Caco-2 (cell line): ENCODE measurements around the gene MRGPRD. TPM values are rescaled to one million over a fixed set of nuclear protein-coding genes. Genes with fewer than 3 reads are reported as not detected.
A peak's percentile ranks its signal among the peaks of the same experiment; 100 is the strongest.

Experiments
- BruUV-seq: library from RNA; stranded (reverse); fragments of 400-500 nt; replicated peaks from 2 replicates; lab custom pipeline; 2021; lab: Mats Ljungman, UMichigan
- CTCF ChIA-PET: fragments of 300-600 bp; sonication (Branson Sonifier 250); formaldehyde crosslinking; loops from one replicate; lab custom pipeline; 2022; ENCODE audit warnings: antibody characterized with exemption; lab: Charles Lee
- POLR2A ChIA-PET: fragments of 300-600 bp; sonication (Branson Sonifier 250); formaldehyde crosslinking; loops from one replicate; lab custom pipeline; 2022; ENCODE audit warnings: antibody characterized with exemption; lab: Charles Lee
- DNase-seq, 2 experiments: peaks; one replicate each; pipeline versions ENCODE4 v3.0.0 to v3.0.0-alpha.2; 2020 to 2022
- H3K27me3 ChIP-seq: replicated peaks from 2 replicates; pipeline ENCODE4 v1.6.0; 2011; ENCODE audit warnings: low read length; ENCODE audit not compliant: control insufficient read depth, insufficient read depth
- H3K36me3 ChIP-seq: 2 replicates; pipeline ENCODE4 v1.5.1; 2011; ENCODE audit warnings: low read length; ENCODE audit not compliant: control insufficient read depth, insufficient read depth
- H3K4me1 ChIP-seq: fragments of 250-450 bp; sonication (Bioruptor Pico); 2 replicates; pipeline ENCODE4 v1.5.1; 2020; ENCODE audit warnings: mild to moderate bottlenecking
- H3K4me3 ChIP-seq: 2 replicates; pipeline ENCODE4 v1.5.1; 2011; ENCODE audit warnings: low read depth, mild to moderate bottlenecking, control low read depth, low read length
- H3K9me3 ChIP-seq: fragments of 250-450 bp; sonication (Bioruptor Pico); 2 replicates; pipeline ENCODE4 v1.5.1; 2020; ENCODE audit warnings: mild to moderate bottlenecking, moderate library complexity
- H3K27ac Mint-ChIP-seq: one replicate; pipeline ENCODE4 v1.8.0; 2022; ENCODE audit warnings: mixed read lengths; ENCODE audit not compliant: unreplicated experiment
- H3K27me3 Mint-ChIP-seq: one replicate; pipeline ENCODE4 v1.8.0; 2022; ENCODE audit warnings: mixed read lengths; ENCODE audit not compliant: insufficient read depth, unreplicated experiment
- H3K36me3 Mint-ChIP-seq: one replicate; pipeline ENCODE4 v1.8.0; 2022; ENCODE audit warnings: mild to moderate bottlenecking, mixed read lengths; ENCODE audit not compliant: insufficient read depth, unreplicated experiment
- H3K4me1 Mint-ChIP-seq: one replicate; pipeline ENCODE4 v1.8.0; 2022; ENCODE audit warnings: low read depth, mixed read lengths; ENCODE audit not compliant: unreplicated experiment
- H3K4me3 Mint-ChIP-seq: one replicate; pipeline ENCODE4 v1.8.0; 2022; ENCODE audit warnings: mild to moderate bottlenecking, moderate library complexity, mixed read lengths; ENCODE audit not compliant: unreplicated experiment
- H3K9me3 Mint-ChIP-seq: one replicate; pipeline ENCODE4 v1.8.0; 2022; ENCODE audit warnings: mixed read lengths; ENCODE audit not compliant: unreplicated experiment
- intact Hi-C: fragments of 100-400 bp; cut with micrococcal nuclease; formaldehyde crosslinking; loops from one replicate; pipeline ENCODE4 v1.10.0; 2022; ENCODE audit not compliant: unreplicated experiment
- total RNA-seq: library from RNA; stranded (reverse); gene quantifications from 2 replicates; pipeline ENCODE4 v1.2.3, GENCODE V29; 2022
- TF ChIP-seq, protein P1 (sequence below), 2 experiments: fragments of 200-600 bp in 1 of 2; IDR thresholded peaks; 1 replicate in 1 of 2; 2 replicates in 1 of 2; pipeline versions ENCODE4 v1.5.1 to v1.8.0; 2011 to 2022; ENCODE audit warnings: antibody characterized with exemption in 1 of 2, control low read depth in 1 of 2, inconsistent platforms in 1 of 2, low read depth in 1 of 2, low read length in 1 of 2, mild to moderate bottlenecking in 1 of 2, moderate library complexity in 1 of 2; ENCODE audit not compliant: insufficient read depth in 1 of 2, severe bottlenecking in 1 of 2, unreplicated experiment in 1 of 2

Gene MRGPRD
- total RNA-seq, 1 experiment from 2014 or later: not detected

DNA sequence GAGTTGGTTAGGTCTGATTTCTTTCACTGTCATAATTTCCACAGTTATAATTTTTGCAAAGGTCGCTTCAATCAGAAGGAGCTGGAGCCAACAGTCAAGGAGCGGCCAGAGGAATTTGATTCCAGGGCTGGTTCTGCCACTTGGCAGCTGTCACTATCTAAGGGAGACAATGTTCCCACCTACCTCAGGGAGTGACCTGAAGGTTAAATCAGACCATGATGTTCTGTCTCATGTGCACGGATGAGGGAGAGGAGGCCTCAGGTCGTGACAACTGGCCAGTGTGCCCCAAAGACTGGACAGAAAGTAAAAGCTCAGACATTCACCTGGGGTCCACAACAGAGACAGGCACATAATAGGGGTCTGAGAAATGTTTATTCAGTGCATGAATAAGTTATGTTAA lies 7.6 kb downstream of the MRGPRD start:
- POLR2A ChIA-PET: no interaction called here
- CTCF ChIA-PET: no interaction called here

DNA sequence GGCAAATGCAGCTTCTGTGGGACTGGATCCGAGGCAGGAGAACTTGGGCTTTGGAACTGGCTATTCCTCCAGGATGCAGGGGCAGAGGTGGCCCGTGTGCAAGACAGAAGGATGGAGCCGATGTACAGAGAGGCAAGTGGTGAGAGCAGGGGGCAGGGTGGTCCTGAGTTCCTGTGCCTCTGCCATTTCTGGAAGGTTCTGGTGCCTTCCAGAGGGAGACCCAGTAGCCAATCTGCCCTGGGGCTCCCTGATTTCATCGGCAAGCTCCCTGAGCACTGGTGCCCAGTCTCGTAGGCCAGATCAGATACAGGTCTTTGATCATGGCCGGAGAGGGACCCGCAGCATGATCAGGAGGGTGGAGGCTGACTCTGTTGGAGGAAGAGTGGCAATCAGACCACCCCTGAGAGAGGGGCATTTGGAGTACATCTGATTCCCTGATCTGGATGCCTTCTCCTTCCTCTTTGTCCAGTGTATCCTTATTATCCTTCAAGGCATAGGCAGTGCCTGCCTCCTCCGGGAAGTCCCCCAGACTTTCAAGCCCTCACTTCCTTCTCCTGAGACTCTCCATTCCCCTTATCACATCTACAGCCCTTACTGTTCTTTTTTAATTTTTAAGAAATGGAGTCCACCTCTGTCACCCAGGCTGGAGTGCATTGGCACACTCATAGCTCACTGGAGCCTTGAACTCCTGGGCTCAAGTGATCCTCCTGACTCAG lies 9.7 kb downstream of the MRGPRD start:
- no peaks in the 10 kb centered on the region for H3K36me3 ChIP-seq
- ChIA-PET CTCF (no interaction called here), POLR2A (no interaction called here)
- H3K4me3 ChIP-seq: no peak overlapping the region
- TF ChIP-seq, protein P1, sequence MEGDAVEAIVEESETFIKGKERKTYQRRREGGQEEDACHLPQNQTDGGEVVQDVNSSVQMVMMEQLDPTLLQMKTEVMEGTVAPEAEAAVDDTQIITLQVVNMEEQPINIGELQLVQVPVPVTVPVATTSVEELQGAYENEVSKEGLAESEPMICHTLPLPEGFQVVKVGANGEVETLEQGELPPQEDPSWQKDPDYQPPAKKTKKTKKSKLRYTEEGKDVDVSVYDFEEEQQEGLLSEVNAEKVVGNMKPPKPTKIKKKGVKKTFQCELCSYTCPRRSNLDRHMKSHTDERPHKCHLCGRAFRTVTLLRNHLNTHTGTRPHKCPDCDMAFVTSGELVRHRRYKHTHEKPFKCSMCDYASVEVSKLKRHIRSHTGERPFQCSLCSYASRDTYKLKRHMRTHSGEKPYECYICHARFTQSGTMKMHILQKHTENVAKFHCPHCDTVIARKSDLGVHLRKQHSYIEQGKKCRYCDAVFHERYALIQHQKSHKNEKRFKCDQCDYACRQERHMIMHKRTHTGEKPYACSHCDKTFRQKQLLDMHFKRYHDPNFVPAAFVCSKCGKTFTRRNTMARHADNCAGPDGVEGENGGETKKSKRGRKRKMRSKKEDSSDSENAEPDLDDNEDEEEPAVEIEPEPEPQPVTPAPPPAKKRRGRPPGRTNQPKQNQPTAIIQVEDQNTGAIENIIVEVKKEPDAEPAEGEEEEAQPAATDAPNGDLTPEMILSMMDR (IDR thresholded peaks at IDR 0.05; ENCODE audit: insufficient read depth in 1 of 2, low read depth in 1 of 2, low read length in 1 of 2, severe bottlenecking in 1 of 2, unreplicated experiment in 1 of 2): no peak
- Mint-ChIP-seq H3K27ac (no peak overlapping the region), H3K4me3 (no peak overlapping the region), H3K36me3 (no peaks in the 10 kb centered on the region), H3K4me1 (peaks cover 23% of the 10 kb centered on the region), H3K9me3 (no peaks in the 10 kb centered on the region), H3K27me3 (no peaks in the 10 kb centered on the region)
- BruUV-seq: no TSS peak
- H3K9me3 ChIP-seq: 0 out of 2 replicates have a peak, but pooled peaks cover 5% of the 10 kb centered on the region
- peaks cover 12% of the 10 kb centered on the region for H3K4me1 ChIP-seq
- intact Hi-C loops: no loop called here
- peak in 1 of 2 experiments; percentile 34 for DNase-seq
- H3K27me3 ChIP-seq: no peaks in the 10 kb centered on the region

More for the DNA sequence above, 7.6 kb downstream of the MRGPRD start:
- no peaks in the 10 kb centered on the region for H3K27me3 ChIP-seq
- 0 out of 2 replicates have a peak, but pooled peaks cover 5% of the 10 kb centered on the region for H3K9me3 ChIP-seq
- no peak overlapping the region for H3K4me3 Mint-ChIP-seq
- BruUV-seq: no TSS peak
- no peaks in the 10 kb centered on the region for H3K27me3 Mint-ChIP-seq
- H3K4me1 ChIP-seq: peaks cover 12% of the 10 kb centered on the region
- intact Hi-C loops: no loop called here
- H3K36me3 ChIP-seq: no peaks in the 10 kb centered on the region
- TF ChIP-seq, protein P1 (IDR thresholded peaks at IDR 0.05; ENCODE audit: insufficient read depth in 1 of 2, low read depth in 1 of 2, low read length in 1 of 2, severe bottlenecking in 1 of 2, unreplicated experiment in 1 of 2): no peak
- no peaks in the 10 kb centered on the region for H3K9me3 Mint-ChIP-seq
- no peak overlapping the region for H3K4me3 ChIP-seq
- H3K4me1 Mint-ChIP-seq: peaks cover 23% of the 10 kb centered on the region
- peak in 1 of 2 experiments; percentile 22 for DNase-seq
- no peak overlapping the region for H3K27ac Mint-ChIP-seq
- no peaks in the 10 kb centered on the region for H3K36me3 Mint-ChIP-seq

DNA sequence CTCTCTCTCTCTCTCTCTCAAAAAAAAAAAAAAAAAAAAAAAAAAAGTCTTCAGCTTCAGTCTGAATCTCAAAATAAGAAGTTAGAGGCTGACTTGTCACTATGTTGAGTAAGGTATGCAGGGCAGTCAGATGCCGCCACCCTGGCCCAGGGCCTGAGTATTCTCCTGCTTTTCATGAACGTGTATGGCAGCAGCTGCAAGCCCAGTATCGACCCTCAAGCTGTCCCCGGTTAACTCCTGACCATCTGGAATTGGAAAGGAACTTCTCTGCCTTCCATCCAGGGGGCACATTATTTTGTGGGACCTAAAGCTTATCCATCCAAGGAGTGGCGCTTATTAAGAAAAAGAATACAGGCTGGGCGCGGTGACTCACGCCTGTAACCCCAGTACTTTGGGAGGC lies 11.4 kb downstream of the MRGPRD start:
- Mint-ChIP-seq H3K27ac (no peak overlapping the region), H3K36me3 (no peaks in the 10 kb centered on the region), H3K9me3 (no peaks in the 10 kb centered on the region), H3K4me1 (peaks cover 18% of the 10 kb centered on the region), H3K4me3 (no peak overlapping the region), H3K27me3 (no peaks in the 10 kb centered on the region)
- Histone ChIP-seq H3K36me3 (no peaks in the 10 kb centered on the region), H3K4me3 (no peak overlapping the region), H3K9me3 (no peaks in the 10 kb centered on the region), H3K27me3 (no peaks in the 10 kb centered on the region), H3K4me1 (peaks cover 12% of the 10 kb centered on the region)
- TF ChIP-seq, protein P1 (IDR thresholded peaks at IDR 0.05; ENCODE audit: insufficient read depth in 1 of 2, low read depth in 1 of 2, low read length in 1 of 2, severe bottlenecking in 1 of 2, unreplicated experiment in 1 of 2): no peak
- BruUV-seq: no TSS peak
- DNase-seq: peak in 1 of 2 experiments; percentile 30
- ChIA-PET CTCF (interaction anchor here (0.7 kb wide), 1 partner anchor 337 kb away, joined by 4 read pairs; no protein-coding TSS in a partner anchor), POLR2A (no interaction called here)
- intact Hi-C loops: loop anchor here (5.0 kb wide), 1 partner anchor 33 kb away; no protein-coding TSS in a partner anchor
